H1 (cell line): Measurements from ENCODE around the gene NFIA. TPM values are rescaled to one million over a fixed set of nuclear protein-coding genes. Genes with fewer than 3 reads are reported as not detected.

Source experiments
- CTCF ChIA-PET: fragments of 300-600 bp; sonication (Branson Sonifier 250); formaldehyde crosslinking; loops from one replicate; lab custom pipeline; 2021; ENCODE audit not compliant: partially characterized antibody; lab: Charles Lee
- POLR2A ChIA-PET: fragments of 300-600 bp; sonication (Branson Sonifier 250); formaldehyde crosslinking; loops from one replicate; lab custom pipeline; 2021; ENCODE audit warnings: inconsistent platforms; ENCODE audit not compliant: partially characterized antibody; lab: Charles Lee
- DNase-seq, 2 experiments: peaks; one replicate each; pipeline versions ENCODE4 v3.0.0 to v3.0.0-alpha.2; 2010 to 2022; ENCODE audit warnings: low spot score in 2 of 2, low read depth in 1 of 2, mixed read lengths in 1 of 2
- FAIRE-seq: peaks from 2 replicates; lab custom pipeline; 2011; peaks lifted over from hg19 to GRCh38; lab: Jason Lieb, UNC
- H2AFZ ChIP-seq: 2 replicates; pipeline ENCODE4 v1.8.1; 2012; ENCODE audit warnings: low read length, inconsistent platforms
- H2AK5ac ChIP-seq: 2 replicates; pipeline ENCODE4 v1.6.1; 2013; ENCODE audit warnings: low read depth, low read length
- H2BK120ac ChIP-seq: replicated peaks from 2 replicates; pipeline ENCODE3; 2013; ENCODE audit warnings: low read depth, low read length, inconsistent platforms
- H2BK12ac ChIP-seq: 2 replicates; pipeline ENCODE4 v1.6.1; 2013; ENCODE audit warnings: low read depth, low read length
- H2BK15ac ChIP-seq: 2 replicates; pipeline ENCODE4 v1.6.1; 2013; ENCODE audit warnings: low read length
- H2BK20ac ChIP-seq: 2 replicates; pipeline ENCODE4 v1.6.1; 2013; ENCODE audit warnings: low read length
- H2BK5ac ChIP-seq: 2 replicates; pipeline ENCODE4 v1.6.1; 2013; ENCODE audit warnings: low read depth, low read length
- H3K14ac ChIP-seq: 2 replicates; pipeline ENCODE4 v1.6.1; 2013; ENCODE audit warnings: inconsistent platforms; ENCODE audit not compliant: insufficient read length
- H3K18ac ChIP-seq: 2 replicates; pipeline ENCODE4 v1.6.1; 2013; ENCODE audit warnings: low read length; ENCODE audit errors: extremely low read depth
- H3K23ac ChIP-seq: 2 replicates; pipeline ENCODE4 v1.6.1; 2013; ENCODE audit warnings: inconsistent platforms; ENCODE audit not compliant: insufficient read length
- H3K23me2 ChIP-seq: 2 replicates; pipeline ENCODE4 v1.6.1; 2013; ENCODE audit warnings: low read depth, low read length
- H3K27ac ChIP-seq: 2 replicates; pipeline ENCODE4 v1.6.1; 2011; ENCODE audit warnings: low read depth, low read length, inconsistent platforms
- H3K27me3 ChIP-seq, 4 experiments: replicated peaks in 1 of 4; 1 replicate in 1 of 4; 2 replicates in 3 of 4; pipeline versions ENCODE4 v1.6.1 to v1.8.1; 2011 to 2013; ENCODE audit warnings: low read length in 3 of 4, mild to moderate bottlenecking in 3 of 4, inconsistent platforms in 2 of 4, mixed read lengths in 2 of 4, moderate library complexity in 1 of 4; ENCODE audit not compliant: control insufficient read depth in 3 of 4, insufficient read depth in 3 of 4; ENCODE audit errors: extremely low read depth in 1 of 4
- H3K36me3 ChIP-seq, 4 experiments: 2 replicates each; pipeline versions ENCODE4 v1.6.1 to v1.8.1; 2011 to 2013; ENCODE audit warnings: mild to moderate bottlenecking in 4 of 4, low read length in 3 of 4, moderate library complexity in 2 of 4, control low read depth in 1 of 4, inconsistent platforms in 1 of 4; ENCODE audit not compliant: insufficient read depth in 4 of 4, control insufficient read depth in 2 of 4
- H3K4ac ChIP-seq: replicated peaks from 2 replicates; pipeline ENCODE3; 2013; ENCODE audit warnings: low read length, low read depth, mixed read lengths, inconsistent platforms; ENCODE audit not compliant: insufficient read length
- H3K4me1 ChIP-seq, 4 experiments: replicated peaks in 1 of 4; 1 replicate in 1 of 4; 2 replicates in 3 of 4; pipeline versions ENCODE4 v1.6.1 to v1.8.1; 2011 to 2013; ENCODE audit warnings: low read length in 3 of 4, inconsistent platforms in 2 of 4, mixed read lengths in 1 of 4; ENCODE audit not compliant: insufficient read depth in 4 of 4, control insufficient read depth in 3 of 4
- H3K4me2 ChIP-seq, 2 experiments: 2 replicates each; pipeline versions ENCODE4 v1.6.1 to v1.8.1; 2011 to 2013; ENCODE audit warnings: low read depth in 2 of 2, low read length in 2 of 2, control low read depth in 1 of 2, inconsistent platforms in 1 of 2, mild to moderate bottlenecking in 1 of 2; ENCODE audit not compliant: insufficient read depth in 1 of 2
- H3K4me3 ChIP-seq, 4 experiments: fragments of 200-600, 300-600 bp in 1 of 4; sonication (generic), shearing (Covaris generic), sonication (Bioruptor Twin) in 1 of 4; 2 replicates each; pipeline versions ENCODE4 v1.5.1 to v1.8.1; 2011 to 2016; ENCODE audit warnings: low read length in 4 of 4, low read depth in 3 of 4, control low read depth in 2 of 4, inconsistent platforms in 2 of 4, mild to moderate bottlenecking in 2 of 4, mixed read lengths in 1 of 4, moderate library complexity in 1 of 4; ENCODE audit not compliant: insufficient read depth in 2 of 4; ENCODE audit errors: extremely low read depth in 1 of 4
- H3K56ac ChIP-seq: replicated peaks from 2 replicates; pipeline ENCODE3; 2013; ENCODE audit warnings: low read depth, mild to moderate bottlenecking, mixed read lengths, low read length, inconsistent platforms; ENCODE audit not compliant: insufficient read length
- H3K79me1 ChIP-seq: 2 replicates; pipeline ENCODE4 v1.6.1; 2013; ENCODE audit warnings: low read depth, low read length, control low read depth
- H3K79me2 ChIP-seq, 2 experiments: 2 replicates each; pipeline versions ENCODE4 v1.6.1 to v1.8.1; 2012 to 2013; ENCODE audit warnings: low read length in 2 of 2, mild to moderate bottlenecking in 2 of 2, inconsistent platforms in 1 of 2; ENCODE audit not compliant: insufficient read depth in 2 of 2, control insufficient read depth in 1 of 2
- H3K9ac ChIP-seq, 4 experiments: replicated peaks in 1 of 4; 1 replicate in 1 of 4; 2 replicates in 3 of 4; pipeline versions ENCODE4 v1.6.1 to v1.8.1; 2011 to 2013; ENCODE audit warnings: low read depth in 3 of 4, low read length in 3 of 4, control low read depth in 2 of 4, mild to moderate bottlenecking in 2 of 4, moderate library complexity in 2 of 4, inconsistent platforms in 1 of 4; ENCODE audit errors: extremely low read depth in 1 of 4
- H3K9me3 ChIP-seq, 2 experiments: 2 replicates each; pipeline versions ENCODE4 v1.6.1 to v1.8.1; 2012 to 2013; ENCODE audit warnings: mild to moderate bottlenecking in 2 of 2, moderate library complexity in 2 of 2, control low read depth in 1 of 2, inconsistent platforms in 1 of 2, low read depth in 1 of 2, low read length in 1 of 2, mixed read lengths in 1 of 2; ENCODE audit not compliant: insufficient read depth in 2 of 2
- H4K20me1 ChIP-seq, 2 experiments: replicated peaks in 1 of 2; 2 replicates each; pipeline versions ENCODE3 to v1.8.1; 2011 to 2013; ENCODE audit warnings: inconsistent platforms in 2 of 2, low read length in 2 of 2, mild to moderate bottlenecking in 1 of 2; ENCODE audit not compliant: insufficient read depth in 2 of 2, control insufficient read depth in 1 of 2
- H4K5ac ChIP-seq: 2 replicates; pipeline ENCODE4 v1.6.1; 2013; ENCODE audit warnings: low read length, low read depth, mixed read lengths, inconsistent platforms; ENCODE audit not compliant: insufficient read length
- H4K8ac ChIP-seq: 2 replicates; pipeline ENCODE4 v1.8.0; 2013; ENCODE audit warnings: mild to moderate bottlenecking, moderate library complexity, low read length, inconsistent platforms; ENCODE audit not compliant: insufficient read depth; ENCODE audit errors: extremely low read depth
- H4K91ac ChIP-seq: replicated peaks from 2 replicates; pipeline ENCODE3; 2013; ENCODE audit warnings: low read length, mixed read lengths, inconsistent platforms; ENCODE audit not compliant: insufficient read length
- CBX8 ChIP-seq: fragments of 300-800, 300-1000 bp; sonication (generic); IDR thresholded peaks from 2 replicates; pipeline ENCODE4 v1.7.1; 2016; ENCODE audit warnings: low read depth, low read length, borderline replicate concordance
- KDM5A ChIP-seq: fragments of 200-600 bp; IDR thresholded peaks from 2 replicates; pipeline ENCODE4 v1.7.1; 2012; ENCODE audit warnings: mild to moderate bottlenecking, low read length, inconsistent platforms, mixed read lengths
- RAD21 ChIP-seq, 2 experiments: IDR thresholded peaks in 1 of 2; conservative IDR thresholded peaks in 1 of 2; 2 replicates each; pipeline ENCODE4 v1.6.1; 2011; ENCODE audit warnings: low read depth in 2 of 2, low read length in 2 of 2, improper control_type of control experiment in 1 of 2, inconsistent platforms in 1 of 2, mild to moderate bottlenecking in 1 of 2, moderate library complexity in 1 of 2
- ZNF274 ChIP-seq: IDR thresholded peaks from 2 replicates; pipeline ENCODE4 v1.7.0; 2012; ENCODE audit warnings: low read length, borderline replicate concordance; ENCODE audit errors: extremely low read depth
- WGBS, 2 experiments: shearing (Covaris generic) in 1 of 2; methylation state at CpG; one replicate each; pipeline versions ENCODE4 v1.1.6 to v1.1.7; 2013 to 2015; ENCODE audit warnings: low lambda C conversion rate in 2 of 2, mixed read lengths in 2 of 2, inconsistent platforms in 1 of 2, low coverage in 1 of 2, missing lambda C conversion rate in 1 of 2; ENCODE audit not compliant: insufficient replicate concordance in 2 of 2, insufficient coverage in 1 of 2, insufficient read length in 1 of 2; ENCODE audit errors: extremely low coverage in 1 of 2, missing lambda C conversion rate in 1 of 2; 5-methylcytosine and 5-hydroxymethylcytosine counted together
- polyA plus RNA-seq, 7 experiments: library from polyadenylated mRNA; depleted of rRNA in 3 of 7; stranded (reverse) in 5 of 7; unstranded in 2 of 7; fragments of >200 nt in 5 of 7; fragments of 200-250 nt in 2 of 7; gene quantifications; 1 replicate in 5 of 7; 2 replicates in 1 of 7; 4 replicates in 1 of 7; pipeline versions ENCODE4 v1.2.1 to v1.2.3, GENCODE V29; 2011 to 2013; ENCODE audit warnings: missing spikeins in 2 of 7, mixed read lengths in 2 of 7
- total RNA-seq: library from RNA; stranded (reverse); fragmentation: NEBNext Ultra II Directional; extraction: Animal tissue kit (Norgen Biotek cat#: 25700); gene quantifications from 2 replicates; pipeline ENCODE4 v1.2.1, GENCODE V29; 2021
- TF ChIP-seq, protein P1 (sequence below): IDR thresholded peaks from 2 replicates; pipeline ENCODE4 v1.6.1; 2011; ENCODE audit warnings: low read depth, mild to moderate bottlenecking, low read length; ENCODE audit not compliant: insufficient read depth

The NFIA gene
- total and polyA plus RNA-seq, 2 of the 8 experiments (the other 6 are each of a cell fraction or from before 2014, with no cell fraction given) = 1.8 to 2.3 TPM

DNA sequence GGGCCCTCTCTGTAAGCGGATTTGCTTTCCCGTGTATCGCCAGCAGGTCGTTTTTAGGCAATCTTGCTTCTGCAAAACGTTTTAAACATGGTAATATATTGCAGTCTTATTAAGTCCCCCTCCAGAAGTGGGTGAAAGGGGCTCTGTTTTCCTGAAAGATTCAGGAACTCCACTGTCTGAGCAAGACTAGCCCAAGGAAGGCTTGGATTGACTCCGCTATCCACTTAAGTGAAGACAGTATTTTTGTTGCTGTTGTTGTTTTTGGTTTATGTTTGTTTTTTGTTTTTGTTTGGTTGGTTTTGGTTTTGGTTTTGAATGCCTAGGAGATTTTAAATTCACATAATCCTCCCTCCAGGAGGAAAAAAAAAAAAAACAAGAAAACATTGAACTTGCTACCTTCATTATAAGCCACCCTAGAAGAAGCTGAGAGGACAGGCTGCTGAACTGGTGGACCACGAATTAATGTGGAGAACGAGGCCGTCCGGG, 29.1 kb upstream of the NFIA start:
- H3K4me1 ChIP-seq = peaks cover 0 to 26% (median 13%) of the 10 kb centered on the region in 4 experiments; a peak in 6 of 7 replicates
- no peak overlapping the region for H2BK120ac ChIP-seq
- H3K27ac ChIP-seq = no peak overlapping the region
- no peak overlapping the region for H2AK5ac ChIP-seq
- H3K9ac ChIP-seq = no peak overlapping the region
- H3K56ac ChIP-seq = no peak overlapping the region
- H3K9me3 ChIP-seq = no peaks in the 10 kb centered on the region
- no peak overlapping the region for H2BK20ac ChIP-seq
- 1% methylated on average over 10 of the region's 10 CpGs; no CpG with 5 or more reads in 1 of the 2 experiments for WGBS, 2 experiments
- FAIRE-seq (peak; percentile 36), DNase-seq (no peak)
- H2BK5ac ChIP-seq = no peak overlapping the region; the same call in 1 of the 2 replicates
- H2AFZ ChIP-seq = no peak overlapping the region
- CTCF ChIA-PET = interaction anchor here (0.9 to 2.7 kb wide), 6 partner anchors 10 to 132 kb away, joined by 3 to 13 read pairs (median 4); no protein-coding TSS in a partner anchor
- POLR2A ChIA-PET = interaction anchor here (1.4 kb wide), 2 partner anchors 25 to 28 kb away, joined by 4 read pairs; no protein-coding TSS in a partner anchor
- H4K20me1 ChIP-seq = peaks cover 4 to 9% of the 10 kb centered on the region in 2 experiments
- no peak overlapping the region for H4K5ac ChIP-seq
- no peaks in the 10 kb centered on the region for H3K79me2 ChIP-seq
- H3K4ac ChIP-seq = no peak overlapping the region
- H3K23ac ChIP-seq = no peak overlapping the region
- no peak overlapping the region; the same call in 1 of the 2 replicates for H3K18ac ChIP-seq
- H2BK15ac ChIP-seq = no peak overlapping the region
- H3K36me3 ChIP-seq = peaks cover 0 to 2% (median 0%) of the 10 kb centered on the region in 4 experiments; a peak in 1 of 8 replicates
- H3K79me1 ChIP-seq = no peaks in the 10 kb centered on the region
- H3K4me3 ChIP-seq = peak overlapping the region; percentile 16 to 85 (median 26); a peak in 5 of 8 replicates
- no peak overlapping the region for H4K91ac ChIP-seq
- no peak overlapping the region for H2BK12ac ChIP-seq
- peaks cover 19% of the 10 kb centered on the region for H3K23me2 ChIP-seq
- H4K8ac ChIP-seq = no peak overlapping the region
- peak overlapping the region; percentile 81 to 86 for H3K4me2 ChIP-seq
- no peak overlapping the region for H3K14ac ChIP-seq
- H3K27me3 ChIP-seq = peaks cover 51 to 71% (median 66%) of the 10 kb centered on the region in 4 experiments
- TF ChIP-seq CBX8 (peak; percentile 65; the same call in 1 of the 2 replicates), RAD21 (IDR thresholded peaks at IDR 0.05 in 1 of 2, conservative IDR thresholded peaks at IDR 0.05 in 1 of 2; ENCODE audit: low read depth in 2 of 2, low read length in 2 of 2) (no peak), KDM5A (no peak), ZNF274 (no peak)
- TF ChIP-seq, protein P1, sequence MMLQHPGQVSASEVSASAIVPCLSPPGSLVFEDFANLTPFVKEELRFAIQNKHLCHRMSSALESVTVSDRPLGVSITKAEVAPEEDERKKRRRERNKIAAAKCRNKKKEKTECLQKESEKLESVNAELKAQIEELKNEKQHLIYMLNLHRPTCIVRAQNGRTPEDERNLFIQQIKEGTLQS = no peak
